Thyroid gland (tissue), 4 donors: ENCODE measurements around the gene RAPH1. TPM values are rescaled to one million over a fixed set of nuclear protein-coding genes. Genes with fewer than 3 reads are reported as not detected.

Experiments used
- DNase-seq, 2 donors: peaks; one replicate each; pipeline ENCODE4 v3.0.0-alpha.2; 2019
- H3K27ac ChIP-seq, 3 donors: fragments of 200-600 bp; sonication (generic); 1 replicate in 2 of 3; 2 replicates in 1 of 3; pipeline ENCODE4 v1.5.1; 2016 to 2019; ENCODE audit warnings: mild to moderate bottlenecking in 1 of 3, moderate library complexity in 1 of 3
- H3K27me3 ChIP-seq: fragments of 200-600 bp; sonication (generic); one replicate; pipeline ENCODE4 v1.5.1; 2019
- H3K36me3 ChIP-seq, 2 donors: fragments of 200-600 bp; sonication (generic); one replicate each; pipeline ENCODE4 v1.5.1; 2016 to 2019
- H3K4me1 ChIP-seq, 2 donors: fragments of 200-600 bp; sonication (generic); one replicate each; pipeline ENCODE4 v1.5.1; 2017 to 2019
- H3K4me3 ChIP-seq, 3 donors: fragments of 200-600 bp; sonication (generic); replicated peaks in 1 of 3; 1 replicate in 2 of 3; 2 replicates in 1 of 3; pipeline ENCODE4 v1.5.1; 2016; ENCODE audit warnings: mild to moderate bottlenecking in 1 of 3
- H3K9me3 ChIP-seq: fragments of 200-600 bp; sonication (generic); one replicate; pipeline ENCODE4 v1.5.1; 2017
- CTCF ChIP-seq, 6 experiments: fragments of 200-600 bp in 3 of 6; fragments of 450-650 bp in 3 of 6; sonication (generic) in 3 of 6; IDR thresholded peaks; one replicate each; pipeline ENCODE4 v1.5.1; 2016 to 2019; ENCODE audit warnings: antibody characterized with exemption in 6 of 6, mild to moderate bottlenecking in 2 of 6, inconsistent platforms in 1 of 6, moderate library complexity in 1 of 6
- POLR2A ChIP-seq, 2 donors: fragments of 450-650 bp; IDR thresholded peaks; one replicate each; pipeline ENCODE4 v1.6.1; 2017; ENCODE audit warnings: antibody characterized with exemption in 2 of 2, mild to moderate bottlenecking in 2 of 2, moderate library complexity in 1 of 2
- WGBS, 2 donors: methylation state at CpG; one replicate each; pipeline ENCODE4 v1.1.5; 2017; 5-methylcytosine and 5-hydroxymethylcytosine counted together
- intact Hi-C: fragments of 100-400 bp; cut with DNase I; formaldehyde crosslinking; loops from one replicate; pipeline ENCODE4 v1.15.1; 2023
- total RNA-seq, 4 donors: library from RNA; depleted of rRNA; stranded (reverse); fragments of >200 nt; gene quantifications; one replicate each; pipeline ENCODE4 v1.2.3, GENCODE V29; 2016

The RAPH1 gene
- total RNA-seq, 4 donors from 2014 or later = 67.3 to 187 (median 99.4) TPM

- Histone ChIP-seq H3K4me1 (peaks cover 17 to 21% of the 10 kb centered on the region in 2 donors), H3K4me3 (peak overlapping the region; percentile 14 to 38 (median 29)), H3K36me3 (no peaks in the 10 kb centered on the region), H3K27ac (peak overlapping the region; percentile 88 to 93 (median 89)), H3K27me3 (no peaks in the 10 kb centered on the region), H3K9me3 (no peaks in the 10 kb centered on the region)
- TF ChIP-seq POLR2A (IDR thresholded peaks at IDR 0.05) (peak in 1 of 2 donors; percentile 38), CTCF (IDR thresholded peaks at IDR 0.05) (no peak)
- 16 to 19% methylated on average over 14 of the region's 14 CpGs for WGBS, 2 donors
- no peak for DNase-seq
- intact Hi-C loops = no loop called here
These were observed 884 bp upstream of the RAPH1 start for GRCh38 chr2:203535784-203536585.

- H3K9me3 ChIP-seq = no peaks in the 10 kb centered on the region
- DNase-seq = no peak
- 0 to 2% methylated on average over 9 to 10 of the region's 37 CpGs for WGBS, 2 donors
- peak overlapping the region; percentile 97 to 99 (median 99) for H3K27ac ChIP-seq
- H3K4me3 ChIP-seq = peak overlapping the region; percentile 87 to 98 (median 88)
- no peaks in the 10 kb centered on the region for H3K27me3 ChIP-seq
- peaks cover 20 to 33% of the 10 kb centered on the region in 2 donors for H3K4me1 ChIP-seq
- intact Hi-C loops = no loop called here
- TF ChIP-seq POLR2A (IDR thresholded peaks at IDR 0.05) (no peak), CTCF (IDR thresholded peaks at IDR 0.05) (no peak)
- no peaks in the 10 kb centered on the region for H3K36me3 ChIP-seq
These were observed 452 bp downstream of the RAPH1 start for GRCh38 chr2:203534621-203535077.

GRCh38 chr2:203533676-203534591 lies 1.2 kb downstream of the RAPH1 start:
- DNase-seq = no peak
- peak in 1 of 2 donors; percentile 43 for TF ChIP-seq POLR2A (IDR thresholded peaks at IDR 0.05)
- no peak for TF ChIP-seq CTCF (IDR thresholded peaks at IDR 0.05)
- peak overlapping the region; percentile 97 to 99 (median 99) for H3K27ac ChIP-seq
- no peaks in the 10 kb centered on the region for H3K9me3 ChIP-seq
- 1 to 3% methylated on average over 24 of the region's 24 CpGs for WGBS, 2 donors
- no peaks in the 10 kb centered on the region for H3K27me3 ChIP-seq
- H3K4me1 ChIP-seq = peaks cover 23 to 36% of the 10 kb centered on the region in 2 donors
- no peaks in the 10 kb centered on the region for H3K36me3 ChIP-seq
- H3K4me3 ChIP-seq = peak overlapping the region; percentile 17 to 98 (median 88)
- intact Hi-C loops = no loop called here

- no peak for TF ChIP-seq CTCF (IDR thresholded peaks at IDR 0.05)
- TF ChIP-seq POLR2A (IDR thresholded peaks at IDR 0.05) = no peak
- Histone ChIP-seq H3K4me3 (peak overlapping the region; percentile 17 to 98 (median 56)), H3K27me3 (no peaks in the 10 kb centered on the region), H3K27ac (peak overlapping the region; percentile 97 to 99 (median 99)), H3K4me1 (peaks cover 28 to 40% of the 10 kb centered on the region in 2 donors), H3K9me3 (no peaks in the 10 kb centered on the region), H3K36me3 (no peaks in the 10 kb centered on the region)
- 14% methylated on average over 7 of the region's 7 CpGs for WGBS, 2 donors
- peak; percentile 44 to 45 for DNase-seq
- intact Hi-C loops = no loop called here
These were observed 2.0 kb downstream of the RAPH1 start for GRCh38 chr2:203532957-203533658.
